DMS 273 treated with DMSO at 0.1 percent for 48 hours (cell line): Measurements from ENCODE around the gene GALK2.
"Not testable (repeated sequence)": the region's sequence is repeated elsewhere in the genome, so short reads cannot be mapped to it uniquely, and the experiment has no call there.

Experiments used
- DNase-seq: peaks from one replicate; lab custom pipeline; 2025; lab: John Stamatoyannopoulos, UW

The GALK2 gene

GRCh38 chr15:49343546-49343945, 173.5 kb downstream of the GALK2 start:
- DNase-seq: no peak

GRCh38 chr15:49354439-49354838, 184.4 kb downstream of the GALK2 start:
- not testable (repeated sequence) for DNase-seq

- DNase-seq: no peak
These were observed 191.3 kb downstream of the GALK2 start for GRCh38 chr15:49361370-49361769.

GRCh38 chr15:49366496-49366895, 196.4 kb downstream of the GALK2 start:
- no peak for DNase-seq

- no peak for DNase-seq
These were observed 200.7 kb downstream of the GALK2 start for GRCh38 chr15:49370782-49371181.

GRCh38 chr15:49372366-49372765, 202.3 kb downstream of the GALK2 start:
- no peak for DNase-seq

GRCh38 chr15:49379996-49380395, 209.9 kb downstream of the GALK2 start:
- DNase-seq: no peak

DNA sequence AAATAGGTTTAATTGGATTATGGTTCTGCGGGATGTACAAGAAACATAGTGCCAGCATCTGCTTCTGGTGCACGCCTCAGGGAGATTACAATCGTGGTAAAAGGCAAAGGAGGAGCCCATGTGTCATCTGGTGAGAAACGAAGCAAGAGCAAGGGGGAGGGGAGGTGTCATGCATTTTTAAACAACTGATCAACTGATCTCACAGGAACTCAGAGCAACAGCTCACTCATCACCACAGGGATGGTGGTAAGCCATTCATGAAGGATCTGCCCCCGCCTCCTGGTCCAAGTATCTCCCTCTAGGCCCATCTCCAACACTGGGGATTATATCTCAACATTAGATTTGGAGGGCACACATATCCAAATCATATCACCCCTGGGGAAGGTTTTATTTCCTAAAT, 210.9 kb downstream of the GALK2 start:
- DNase-seq: no peak
